ENCODE measurements around the gene ASTL.
"Not testable (repeated sequence)": the region's sequence is repeated elsewhere in the genome, so short reads cannot be mapped to it uniquely, and the experiment has no call there.

ASTL gene

GRCh38 chr2:96088340-96089335 lies 49.7 kb downstream of the ASTL start:
- H3K4me3 ChIP-seq (replicated peaks in 1 of 2; ENCODE audit: low read depth in 2 of 2, low read length in 2 of 2), result no peak overlapping the region
- no peak for TF ChIP-seq CTCF (IDR thresholded peaks at IDR 0.05; ENCODE audit: low read depth, low read length)
- no peak for DNase-seq (ENCODE audit: low read depth in 2 of 2)

- no peak for DNase-seq (ENCODE audit: low read depth in 2 of 2)
- no peak for TF ChIP-seq CTCF (IDR thresholded peaks at IDR 0.05; ENCODE audit: low read depth, low read length)
- no peak overlapping the region for H3K4me3 ChIP-seq (replicated peaks in 1 of 2; ENCODE audit: low read depth in 2 of 2, low read length in 2 of 2)
Observed at GRCh38 chr2:96087130-96087529, 51.2 kb downstream of the ASTL start.

- no peak overlapping the region for H3K4me3 ChIP-seq (replicated peaks in 1 of 2; ENCODE audit: low read depth in 2 of 2, low read length in 2 of 2)
- no peak for TF ChIP-seq CTCF (IDR thresholded peaks at IDR 0.05; ENCODE audit: low read depth, low read length)
- DNase-seq (ENCODE audit: low read depth in 2 of 2), result no peak
Observed at GRCh38 chr2:96085541-96086355, 52.6 kb downstream of the ASTL start.

- not testable (repeated sequence) for H3K4me3 ChIP-seq (replicated peaks in 1 of 2; ENCODE audit: low read depth in 2 of 2, low read length in 2 of 2); DNase-seq (ENCODE audit: low read depth in 2 of 2)
Observed at GRCh38 chr2:96084858-96085518, 53.3 kb downstream of the ASTL start.

- H3K4me3 ChIP-seq (replicated peaks in 1 of 2; ENCODE audit: low read depth in 2 of 2, low read length in 2 of 2), result no peak overlapping the region
- DNase-seq (ENCODE audit: low read depth in 2 of 2), result no peak
- no peak for TF ChIP-seq CTCF (IDR thresholded peaks at IDR 0.05; ENCODE audit: low read depth, low read length)
Observed at GRCh38 chr2:96083989-96084857, 54.1 kb downstream of the ASTL start.

- no peak for DNase-seq (ENCODE audit: low read depth in 2 of 2)
- no peak overlapping the region for H3K4me3 ChIP-seq (replicated peaks in 1 of 2; ENCODE audit: low read depth in 2 of 2, low read length in 2 of 2)
- no peak for TF ChIP-seq CTCF (IDR thresholded peaks at IDR 0.05; ENCODE audit: low read depth, low read length)
Observed at GRCh38 chr2:96083064-96083939, 55.0 kb downstream of the ASTL start.

All from cardiac fibroblast (primary cell).